K562 (cell line): ENCODE data around the gene TMEM131. TPM values are rescaled to one million over a fixed set of nuclear protein-coding genes. Genes with fewer than 3 reads are reported as not detected.

ENCODE experiments used
- KLF16 ChIP-seq: IDR thresholded peaks from 2 replicates; pipeline ENCODE4 v1.6.1; 2016; ENCODE audit warnings: antibody characterized with exemption
- PRMT5 ChIP-seq: sonication (generic); formaldehyde crosslinking; IDR thresholded peaks from 2 replicates; pipeline ENCODE4 v1.5.0; 2020; ENCODE audit warnings: missing genetic modification reagents
- polyA plus RNA-seq, 8 experiments: library from polyadenylated mRNA; depleted of rRNA in 4 of 8; stranded (reverse) in 5 of 8; unstranded in 3 of 8; fragments of >200 nt; fragmentation: Nextera tagmentation in 2 of 8; fragmentation: Illumina TruSeq in 1 of 8; extraction: Ambion mirVana in 2 of 8; extraction: Trizol in 1 of 8; gene quantifications; 2 replicates each; pipeline versions ENCODE4 v1.2.1 to v1.2.3, GENCODE V29; 2011 to 2014; ENCODE audit warnings: inconsistent platforms in 1 of 8, missing spikeins in 1 of 8
- total RNA-seq, 7 experiments: library from RNA; depleted of rRNA in 6 of 7; stranded (reverse); fragments of >200 nt in 6 of 7; fragmentation: Illumina TruSeq in 2 of 7; extraction: Trizol in 2 of 7; gene quantifications; 2 replicates each; pipeline versions ENCODE4 v1.2.1 to v1.2.3, GENCODE V29; 2011 to 2021; ENCODE audit warnings: low replicate concordance in 1 of 7
- TF ChIP-seq, protein P1 (sequence below): fragments of 450-650 bp; IDR thresholded peaks from 2 replicates; pipeline ENCODE4 v1.6.1; 2016; ENCODE audit warnings: low read depth
- TF ChIP-seq, protein P2 (sequence below): IDR thresholded peaks from 2 replicates; pipeline ENCODE4 v1.6.1; 2016; ENCODE audit warnings: missing genetic modification characterization, missing compliant biosample characterization

Gene TMEM131
- total and polyA plus RNA-seq, 9 of the 15 experiments (the other 6 are each of a cell fraction or from before 2014, with no cell fraction given) = 2.5 to 21.1 (median 12.4) TPM

DNA sequence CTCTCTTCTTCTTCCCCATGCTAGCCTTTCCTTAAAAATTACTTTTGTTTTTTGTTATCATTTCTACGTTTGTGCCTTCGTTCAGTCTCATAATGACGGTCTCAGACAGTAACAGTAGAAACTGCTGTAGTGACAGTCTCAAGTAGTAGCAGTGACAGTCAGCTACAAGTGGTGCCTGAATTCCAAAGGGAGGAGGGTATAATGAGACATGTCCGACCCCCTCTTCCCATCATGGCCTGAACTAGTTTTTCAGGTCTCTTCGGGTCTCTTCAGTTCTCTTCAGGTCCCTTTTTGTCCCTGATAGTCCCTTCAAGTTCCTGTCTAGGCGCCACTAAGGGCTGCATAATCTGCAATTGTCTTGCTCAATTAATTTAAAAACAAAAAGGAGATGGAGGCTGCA lies 12.6 kb downstream of the TMEM131 start (continued):
- TF ChIP-seq, protein P1, sequence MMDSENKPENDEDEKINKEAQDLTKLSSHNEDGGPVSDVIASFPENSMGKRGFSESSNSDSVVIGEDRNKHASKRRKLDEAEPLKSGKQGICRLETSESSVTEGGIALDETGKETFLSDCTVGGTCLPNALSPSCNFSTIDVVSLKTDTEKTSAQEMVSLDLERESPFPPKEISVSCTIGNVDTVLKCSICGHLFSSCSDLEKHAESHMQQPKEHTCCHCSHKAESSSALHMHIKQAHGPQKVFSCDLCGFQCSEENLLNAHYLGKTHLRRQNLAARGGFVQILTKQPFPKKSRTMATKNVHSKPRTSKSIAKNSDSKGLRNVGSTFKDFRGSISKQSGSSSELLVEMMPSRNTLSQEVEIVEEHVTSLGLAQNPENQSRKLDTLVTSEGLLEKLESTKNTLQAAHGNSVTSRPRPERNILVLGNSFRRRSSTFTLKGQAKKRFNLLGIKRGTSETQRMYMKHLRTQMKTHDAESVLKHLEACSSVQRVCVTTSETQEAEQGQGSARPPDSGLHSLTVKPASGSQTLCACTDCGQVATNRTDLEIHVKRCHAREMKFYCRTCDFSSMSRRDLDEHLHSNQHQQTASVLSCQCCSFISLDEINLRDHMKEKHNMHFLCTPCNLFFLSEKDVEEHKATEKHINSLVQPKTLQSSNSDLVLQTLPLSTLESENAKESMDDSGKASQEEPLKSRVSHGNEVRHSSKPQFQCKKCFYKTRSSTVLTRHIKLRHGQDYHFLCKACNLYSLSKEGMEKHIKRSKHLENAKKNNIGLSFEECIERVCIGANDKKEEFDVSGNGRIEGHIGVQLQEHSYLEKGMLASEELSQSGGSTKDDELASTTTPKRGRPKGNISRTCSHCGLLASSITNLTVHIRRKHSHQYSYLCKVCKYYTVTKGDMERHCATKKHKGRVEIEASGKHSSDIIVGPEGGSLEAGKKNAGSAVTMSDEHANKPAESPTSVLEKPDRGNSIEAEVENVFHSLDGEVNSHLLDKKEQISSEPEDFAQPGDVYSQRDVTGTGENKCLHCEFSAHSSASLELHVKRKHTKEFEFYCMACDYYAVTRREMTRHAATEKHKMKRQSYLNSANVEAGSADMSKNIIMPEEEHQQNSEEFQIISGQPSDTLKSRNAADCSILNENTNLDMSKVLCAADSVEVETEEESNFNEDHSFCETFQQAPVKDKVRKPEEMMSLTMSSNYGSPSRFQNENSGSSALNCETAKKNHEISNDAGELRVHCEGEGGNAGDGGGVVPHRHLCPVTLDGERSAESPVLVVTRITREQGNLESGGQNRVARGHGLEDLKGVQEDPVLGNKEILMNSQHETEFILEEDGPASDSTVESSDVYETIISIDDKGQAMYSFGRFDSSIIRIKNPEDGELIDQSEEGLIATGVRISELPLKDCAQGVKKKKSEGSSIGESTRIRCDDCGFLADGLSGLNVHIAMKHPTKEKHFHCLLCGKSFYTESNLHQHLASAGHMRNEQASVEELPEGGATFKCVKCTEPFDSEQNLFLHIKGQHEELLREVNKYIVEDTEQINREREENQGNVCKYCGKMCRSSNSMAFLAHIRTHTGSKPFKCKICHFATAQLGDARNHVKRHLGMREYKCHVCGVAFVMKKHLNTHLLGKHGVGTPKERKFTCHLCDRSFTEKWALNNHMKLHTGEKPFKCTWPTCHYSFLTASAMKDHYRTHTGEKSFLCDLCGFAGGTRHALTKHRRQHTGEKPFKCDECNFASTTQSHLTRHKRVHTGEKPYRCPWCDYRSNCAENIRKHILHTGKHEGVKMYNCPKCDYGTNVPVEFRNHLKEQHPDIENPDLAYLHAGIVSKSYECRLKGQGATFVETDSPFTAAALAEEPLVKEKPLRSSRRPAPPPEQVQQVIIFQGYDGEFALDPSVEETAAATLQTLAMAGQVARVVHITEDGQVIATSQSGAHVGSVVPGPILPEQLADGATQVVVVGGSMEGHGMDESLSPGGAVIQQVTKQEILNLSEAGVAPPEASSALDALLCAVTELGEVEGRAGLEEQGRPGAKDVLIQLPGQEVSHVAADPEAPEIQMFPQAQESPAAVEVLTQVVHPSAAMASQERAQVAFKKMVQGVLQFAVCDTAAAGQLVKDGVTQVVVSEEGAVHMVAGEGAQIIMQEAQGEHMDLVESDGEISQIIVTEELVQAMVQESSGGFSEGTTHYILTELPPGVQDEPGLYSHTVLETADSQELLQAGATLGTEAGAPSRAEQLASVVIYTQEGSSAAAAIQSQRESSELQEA = no peak
- TF ChIP-seq, protein P2, sequence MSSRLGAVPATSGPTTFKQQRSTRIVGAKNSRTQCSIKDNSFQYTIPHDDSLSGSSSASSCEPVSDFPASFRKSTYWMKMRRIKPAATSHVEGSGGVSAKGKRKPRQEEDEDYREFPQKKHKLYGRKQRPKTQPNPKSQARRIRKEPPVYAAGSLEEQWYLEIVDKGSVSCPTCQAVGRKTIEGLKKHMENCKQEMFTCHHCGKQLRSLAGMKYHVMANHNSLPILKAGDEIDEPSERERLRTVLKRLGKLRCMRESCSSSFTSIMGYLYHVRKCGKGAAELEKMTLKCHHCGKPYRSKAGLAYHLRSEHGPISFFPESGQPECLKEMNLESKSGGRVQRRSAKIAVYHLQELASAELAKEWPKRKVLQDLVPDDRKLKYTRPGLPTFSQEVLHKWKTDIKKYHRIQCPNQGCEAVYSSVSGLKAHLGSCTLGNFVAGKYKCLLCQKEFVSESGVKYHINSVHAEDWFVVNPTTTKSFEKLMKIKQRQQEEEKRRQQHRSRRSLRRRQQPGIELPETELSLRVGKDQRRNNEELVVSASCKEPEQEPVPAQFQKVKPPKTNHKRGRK (tag) = no peak
- TF ChIP-seq PRMT5 (CRISPR knock-in tag) (no peak), KLF16 (no peak)
- TF ChIP-seq, all 486 proteins: peak for 0
